ENCODE measurements around the gene ANKS6. TPM values are rescaled to one million over a fixed set of nuclear protein-coding genes. Genes with fewer than 3 reads are reported as not detected.

The ANKS6 gene
- total and polyA plus RNA-seq, 2 experiments from 2014 or later = 36.9 to 59.0 TPM

DNA sequence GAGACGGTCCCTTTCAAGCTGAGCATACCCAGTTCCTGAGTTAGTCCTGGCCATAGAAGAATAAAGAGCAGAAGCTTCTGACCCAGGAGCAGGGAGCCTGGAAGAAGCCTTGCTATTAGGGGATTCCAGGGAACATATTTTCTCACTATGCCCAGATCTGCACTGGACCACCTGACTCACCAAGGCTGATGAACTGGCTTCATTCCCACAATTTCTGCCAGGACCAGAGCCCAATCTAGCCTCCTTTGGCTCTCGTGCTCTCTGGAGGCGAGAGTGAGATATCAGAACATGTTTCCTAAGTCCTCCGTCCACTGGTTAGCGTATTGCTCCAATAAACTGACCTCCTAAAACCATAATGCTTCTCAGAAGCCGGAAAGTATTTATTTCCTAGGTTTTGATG, 97.5 kb downstream of the ANKS6 start:
- no peaks in the 10 kb centered on the region for H3K4me1 Mint-ChIP-seq
- TF ChIP-seq ZNF462 (CRISPR knock-in tag; IDR thresholded peaks at IDR 0.05) (no peak), CREB1 (CRISPR knock-in tag; IDR thresholded peaks at IDR 0.05; ENCODE audit: low read depth) (no peak), EZH2phosphoT487 (IDR thresholded peaks at IDR 0.05; ENCODE audit: unreplicated experiment) (no peak), POLR2AphosphoS5 (IDR thresholded peaks at IDR 0.05; ENCODE audit: low read depth) (no peak), NANOG (IDR thresholded peaks at IDR 0.05; ENCODE audit: borderline replicate concordance) (no peak), JUNB (IDR thresholded peaks at IDR 0.05; ENCODE audit: unreplicated experiment) (no peak), EZH2 (IDR thresholded peaks at IDR 0.05; ENCODE audit: low read depth, unreplicated experiment) (no peak), ZNF331 (CRISPR knock-in tag; IDR thresholded peaks at IDR 0.05; ENCODE audit: low read depth) (no peak), ZNF114 (CRISPR knock-in tag; IDR thresholded peaks at IDR 0.05) (no peak), STAT1 (IDR thresholded peaks at IDR 0.05; ENCODE audit: unreplicated experiment) (no peak)
- TF ChIP-seq, protein P1, sequence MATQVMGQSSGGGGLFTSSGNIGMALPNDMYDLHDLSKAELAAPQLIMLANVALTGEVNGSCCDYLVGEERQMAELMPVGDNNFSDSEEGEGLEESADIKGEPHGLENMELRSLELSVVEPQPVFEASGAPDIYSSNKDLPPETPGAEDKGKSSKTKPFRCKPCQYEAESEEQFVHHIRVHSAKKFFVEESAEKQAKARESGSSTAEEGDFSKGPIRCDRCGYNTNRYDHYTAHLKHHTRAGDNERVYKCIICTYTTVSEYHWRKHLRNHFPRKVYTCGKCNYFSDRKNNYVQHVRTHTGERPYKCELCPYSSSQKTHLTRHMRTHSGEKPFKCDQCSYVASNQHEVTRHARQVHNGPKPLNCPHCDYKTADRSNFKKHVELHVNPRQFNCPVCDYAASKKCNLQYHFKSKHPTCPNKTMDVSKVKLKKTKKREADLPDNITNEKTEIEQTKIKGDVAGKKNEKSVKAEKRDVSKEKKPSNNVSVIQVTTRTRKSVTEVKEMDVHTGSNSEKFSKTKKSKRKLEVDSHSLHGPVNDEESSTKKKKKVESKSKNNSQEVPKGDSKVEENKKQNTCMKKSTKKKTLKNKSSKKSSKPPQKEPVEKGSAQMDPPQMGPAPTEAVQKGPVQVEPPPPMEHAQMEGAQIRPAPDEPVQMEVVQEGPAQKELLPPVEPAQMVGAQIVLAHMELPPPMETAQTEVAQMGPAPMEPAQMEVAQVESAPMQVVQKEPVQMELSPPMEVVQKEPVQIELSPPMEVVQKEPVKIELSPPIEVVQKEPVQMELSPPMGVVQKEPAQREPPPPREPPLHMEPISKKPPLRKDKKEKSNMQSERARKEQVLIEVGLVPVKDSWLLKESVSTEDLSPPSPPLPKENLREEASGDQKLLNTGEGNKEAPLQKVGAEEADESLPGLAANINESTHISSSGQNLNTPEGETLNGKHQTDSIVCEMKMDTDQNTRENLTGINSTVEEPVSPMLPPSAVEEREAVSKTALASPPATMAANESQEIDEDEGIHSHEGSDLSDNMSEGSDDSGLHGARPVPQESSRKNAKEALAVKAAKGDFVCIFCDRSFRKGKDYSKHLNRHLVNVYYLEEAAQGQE (IDR thresholded peaks at IDR 0.05; ENCODE audit: unreplicated experiment) = no peak
- TF ChIP-seq, protein P2, sequence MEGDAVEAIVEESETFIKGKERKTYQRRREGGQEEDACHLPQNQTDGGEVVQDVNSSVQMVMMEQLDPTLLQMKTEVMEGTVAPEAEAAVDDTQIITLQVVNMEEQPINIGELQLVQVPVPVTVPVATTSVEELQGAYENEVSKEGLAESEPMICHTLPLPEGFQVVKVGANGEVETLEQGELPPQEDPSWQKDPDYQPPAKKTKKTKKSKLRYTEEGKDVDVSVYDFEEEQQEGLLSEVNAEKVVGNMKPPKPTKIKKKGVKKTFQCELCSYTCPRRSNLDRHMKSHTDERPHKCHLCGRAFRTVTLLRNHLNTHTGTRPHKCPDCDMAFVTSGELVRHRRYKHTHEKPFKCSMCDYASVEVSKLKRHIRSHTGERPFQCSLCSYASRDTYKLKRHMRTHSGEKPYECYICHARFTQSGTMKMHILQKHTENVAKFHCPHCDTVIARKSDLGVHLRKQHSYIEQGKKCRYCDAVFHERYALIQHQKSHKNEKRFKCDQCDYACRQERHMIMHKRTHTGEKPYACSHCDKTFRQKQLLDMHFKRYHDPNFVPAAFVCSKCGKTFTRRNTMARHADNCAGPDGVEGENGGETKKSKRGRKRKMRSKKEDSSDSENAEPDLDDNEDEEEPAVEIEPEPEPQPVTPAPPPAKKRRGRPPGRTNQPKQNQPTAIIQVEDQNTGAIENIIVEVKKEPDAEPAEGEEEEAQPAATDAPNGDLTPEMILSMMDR (conservative IDR thresholded peaks at IDR 0.05; ENCODE audit: low read depth in 2 of 2) = no peak
- TF ChIP-seq, protein P3, sequence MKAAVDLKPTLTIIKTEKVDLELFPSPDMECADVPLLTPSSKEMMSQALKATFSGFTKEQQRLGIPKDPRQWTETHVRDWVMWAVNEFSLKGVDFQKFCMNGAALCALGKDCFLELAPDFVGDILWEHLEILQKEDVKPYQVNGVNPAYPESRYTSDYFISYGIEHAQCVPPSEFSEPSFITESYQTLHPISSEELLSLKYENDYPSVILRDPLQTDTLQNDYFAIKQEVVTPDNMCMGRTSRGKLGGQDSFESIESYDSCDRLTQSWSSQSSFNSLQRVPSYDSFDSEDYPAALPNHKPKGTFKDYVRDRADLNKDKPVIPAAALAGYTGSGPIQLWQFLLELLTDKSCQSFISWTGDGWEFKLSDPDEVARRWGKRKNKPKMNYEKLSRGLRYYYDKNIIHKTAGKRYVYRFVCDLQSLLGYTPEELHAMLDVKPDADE (IDR thresholded peaks at IDR 0.05) = no peak
- Histone ChIP-seq H2AFZ (no peak overlapping the region), H3K4me2 (no peak overlapping the region), H3K79me2 (replicated peaks; ENCODE audit: insufficient read depth) (no peaks in the 10 kb centered on the region), H3F3A (replicated peaks; ENCODE audit: low read depth) (no peaks in the 10 kb centered on the region), H3K27ac (ENCODE audit: low read depth) (no peak overlapping the region), H3K4me1 (ENCODE audit: insufficient read depth) (no peaks in the 10 kb centered on the region), H3K9me2 (ENCODE audit: insufficient read depth) (no peaks in the 10 kb centered on the region), H3K36me3 (ENCODE audit: insufficient read depth) (no peaks in the 10 kb centered on the region), H3K4me3 (no peak overlapping the region), H4K20me1 (replicated peaks; ENCODE audit: insufficient read depth) (no peaks in the 10 kb centered on the region), H3K27me3 (ENCODE audit: insufficient read depth) (no peaks in the 10 kb centered on the region)
- H3K27me3 Mint-ChIP-seq (ENCODE audit: insufficient read depth, low read depth, poor library complexity) = peaks cover 9% of the 10 kb centered on the region
- ATAC-seq (no peak), DNase-seq (ENCODE audit: low spot score) (no peak)
- H3K27ac Mint-ChIP-seq = no peak overlapping the region
- no peaks in the 10 kb centered on the region; the same call in 2 of the 3 replicates for H3K9me3 Mint-ChIP-seq
- H3K4me3 Mint-ChIP-seq = no peak overlapping the region
- no peaks in the 10 kb centered on the region for H3K36me3 Mint-ChIP-seq (ENCODE audit: low read depth)
